ENCODE measurements around the gene NR2C1.

DNA sequence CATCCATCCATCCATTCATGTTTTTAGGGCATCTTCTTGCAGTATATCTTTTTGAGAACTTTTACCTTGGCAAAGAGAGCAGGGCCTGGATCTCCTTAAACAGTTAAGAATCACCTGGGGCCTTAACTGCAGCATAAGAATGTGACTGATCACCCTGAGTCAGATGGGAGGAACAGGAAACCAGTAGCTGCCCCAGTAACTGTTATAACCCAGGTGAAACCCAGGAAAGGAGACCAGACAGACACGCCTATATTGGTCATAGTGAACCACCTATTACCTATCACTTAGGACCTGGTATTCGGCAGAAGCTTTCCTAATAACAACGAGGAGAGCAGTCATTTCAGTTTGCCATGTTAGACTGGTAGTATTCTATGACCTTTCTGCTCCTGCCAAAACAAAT, 43.4 kb upstream of the NR2C1 start:
- no peak for TF ChIP-seq REST (IDR thresholded peaks at IDR 0.05; ENCODE audit: low read depth)
- TF ChIP-seq EP300 (IDR thresholded peaks at IDR 0.05; ENCODE audit: borderline replicate concordance) = peak; percentile 23; the same call in 1 of the 2 replicates
- no peak for TF ChIP-seq TAF1 (IDR thresholded peaks at IDR 0.05; ENCODE audit: low read depth)
- TF ChIP-seq FOXM1 (IDR thresholded peaks at IDR 0.05; ENCODE audit: borderline replicate concordance, low read depth) = no peak
- TF ChIP-seq, protein P1, sequence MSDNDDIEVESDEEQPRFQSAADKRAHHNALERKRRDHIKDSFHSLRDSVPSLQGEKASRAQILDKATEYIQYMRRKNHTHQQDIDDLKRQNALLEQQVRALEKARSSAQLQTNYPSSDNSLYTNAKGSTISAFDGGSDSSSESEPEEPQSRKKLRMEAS (IDR thresholded peaks at IDR 0.05) = no peak
- TF ChIP-seq TCF12 (IDR thresholded peaks at IDR 0.05; ENCODE audit: low read depth) = no peak
- no peak for TF ChIP-seq RAD21 (IDR thresholded peaks at IDR 0.05; ENCODE audit: low read depth)

Data from Ishikawa (cell line).